Nephron (organoid): ENCODE measurements around the gene DGKI.

Experiments
- H3K27ac Mint-ChIP-seq, 3 experiments: 2 replicates each; pipeline ENCODE4 v1.8.0; 2020; ENCODE audit warnings: mixed read lengths in 3 of 3, mild to moderate bottlenecking in 2 of 3, moderate library complexity in 1 of 3
- H3K27me3 Mint-ChIP-seq: 2 replicates; pipeline ENCODE4 v1.8.0; 2021; ENCODE audit warnings: low read depth, mild to moderate bottlenecking, moderate library complexity, mixed read lengths
- H3K36me3 Mint-ChIP-seq: 2 replicates; pipeline ENCODE4 v1.8.0; 2020; ENCODE audit warnings: low read depth, mixed read lengths
- H3K4me1 Mint-ChIP-seq: 2 replicates; pipeline ENCODE4 v1.8.0; 2020; ENCODE audit warnings: mixed read lengths
- H3K4me3 Mint-ChIP-seq, 3 experiments: 2 replicates each; pipeline ENCODE4 v1.8.0; 2020; ENCODE audit warnings: mild to moderate bottlenecking in 3 of 3, mixed read lengths in 3 of 3, moderate library complexity in 2 of 3
- H3K9me3 Mint-ChIP-seq: 2 replicates; pipeline ENCODE4 v1.8.0; 2020; ENCODE audit warnings: mixed read lengths
- TF ChIP-seq, protein P1 (sequence below), 3 experiments: fragments of 200-600 bp; sonication (generic); IDR thresholded peaks; one replicate each; pipeline ENCODE4 v1.5.0; 2021; ENCODE audit warnings: antibody characterized with exemption in 3 of 3; ENCODE audit not compliant: unreplicated experiment in 3 of 3

The DGKI gene

DNA sequence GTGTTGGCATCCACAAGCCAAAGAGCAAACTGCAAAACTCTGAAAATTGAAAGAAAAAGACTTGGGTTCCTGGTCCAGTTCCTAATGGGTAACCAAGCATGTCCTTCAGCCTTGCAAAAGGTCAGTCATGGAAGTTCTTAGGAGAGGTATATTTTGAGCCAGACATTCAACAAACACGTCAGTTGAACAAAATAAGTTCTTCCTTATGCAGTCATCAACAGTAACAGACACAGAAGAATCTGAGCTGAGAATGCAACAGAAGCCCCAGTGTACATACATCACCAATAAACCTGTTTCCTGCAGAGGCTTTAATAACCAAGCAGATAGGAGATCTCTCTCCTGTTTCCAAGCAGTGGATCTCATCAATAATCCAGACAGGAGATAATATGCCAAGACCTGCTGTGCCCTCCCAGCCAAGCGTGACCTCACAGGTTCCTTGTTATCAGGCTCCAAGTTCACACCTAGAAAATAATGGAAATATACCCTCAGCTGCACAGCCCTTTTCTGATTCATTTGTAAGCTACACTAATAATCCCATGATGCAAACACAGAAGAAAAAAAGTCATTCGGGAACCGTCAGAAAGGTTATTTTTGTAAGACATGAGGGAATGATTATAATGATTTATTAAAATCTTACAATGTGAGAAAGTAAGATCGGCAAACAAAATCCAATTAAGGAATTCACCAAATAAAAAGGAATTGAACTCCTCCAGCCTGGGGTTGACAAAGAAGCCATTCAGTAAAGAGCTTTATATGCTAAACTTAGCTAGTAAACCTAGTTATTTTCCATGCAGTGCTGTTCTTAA is 90.7 kb downstream of the DGKI start:
- Mint-ChIP-seq H3K27ac (no peak overlapping the region), H3K4me3 (no peak overlapping the region), H3K9me3 (no peaks in the 10 kb centered on the region), H3K4me1 (peaks cover 13% of the 10 kb centered on the region), H3K27me3 (peaks cover 18% of the 10 kb centered on the region), H3K36me3 (no peaks in the 10 kb centered on the region)
- TF ChIP-seq, protein P1, sequence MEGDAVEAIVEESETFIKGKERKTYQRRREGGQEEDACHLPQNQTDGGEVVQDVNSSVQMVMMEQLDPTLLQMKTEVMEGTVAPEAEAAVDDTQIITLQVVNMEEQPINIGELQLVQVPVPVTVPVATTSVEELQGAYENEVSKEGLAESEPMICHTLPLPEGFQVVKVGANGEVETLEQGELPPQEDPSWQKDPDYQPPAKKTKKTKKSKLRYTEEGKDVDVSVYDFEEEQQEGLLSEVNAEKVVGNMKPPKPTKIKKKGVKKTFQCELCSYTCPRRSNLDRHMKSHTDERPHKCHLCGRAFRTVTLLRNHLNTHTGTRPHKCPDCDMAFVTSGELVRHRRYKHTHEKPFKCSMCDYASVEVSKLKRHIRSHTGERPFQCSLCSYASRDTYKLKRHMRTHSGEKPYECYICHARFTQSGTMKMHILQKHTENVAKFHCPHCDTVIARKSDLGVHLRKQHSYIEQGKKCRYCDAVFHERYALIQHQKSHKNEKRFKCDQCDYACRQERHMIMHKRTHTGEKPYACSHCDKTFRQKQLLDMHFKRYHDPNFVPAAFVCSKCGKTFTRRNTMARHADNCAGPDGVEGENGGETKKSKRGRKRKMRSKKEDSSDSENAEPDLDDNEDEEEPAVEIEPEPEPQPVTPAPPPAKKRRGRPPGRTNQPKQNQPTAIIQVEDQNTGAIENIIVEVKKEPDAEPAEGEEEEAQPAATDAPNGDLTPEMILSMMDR (IDR thresholded peaks at IDR 0.05; ENCODE audit: unreplicated experiment in 3 of 3): no peak

DNA sequence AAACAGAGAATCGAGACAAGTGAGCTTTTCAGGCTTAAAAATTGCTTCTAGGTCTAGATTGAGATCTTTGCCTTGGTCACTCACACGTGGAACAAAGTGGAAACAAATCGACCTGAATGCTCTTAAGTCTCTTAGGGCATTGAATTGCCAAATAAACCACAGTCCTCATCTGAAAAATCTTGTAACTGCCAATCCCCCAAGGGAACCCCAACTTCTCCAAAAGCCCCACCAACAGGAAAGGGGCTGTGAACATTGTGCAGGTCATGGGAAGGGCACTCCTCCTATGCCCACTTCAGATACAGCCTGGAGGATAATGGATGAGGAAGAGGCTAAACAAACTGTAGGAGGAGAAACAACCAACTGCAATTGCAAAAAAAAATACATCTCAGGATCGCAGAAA is 91.3 kb downstream of the DGKI start:
- no peaks in the 10 kb centered on the region for H3K9me3 Mint-ChIP-seq
- H3K27me3 Mint-ChIP-seq: peaks cover 17% of the 10 kb centered on the region
- TF ChIP-seq, protein P1 (IDR thresholded peaks at IDR 0.05; ENCODE audit: unreplicated experiment in 3 of 3): no peak
- H3K4me3 Mint-ChIP-seq: no peak overlapping the region
- no peaks in the 10 kb centered on the region for H3K36me3 Mint-ChIP-seq
- peaks cover 13% of the 10 kb centered on the region for H3K4me1 Mint-ChIP-seq
- H3K27ac Mint-ChIP-seq: no peak overlapping the region

DNA sequence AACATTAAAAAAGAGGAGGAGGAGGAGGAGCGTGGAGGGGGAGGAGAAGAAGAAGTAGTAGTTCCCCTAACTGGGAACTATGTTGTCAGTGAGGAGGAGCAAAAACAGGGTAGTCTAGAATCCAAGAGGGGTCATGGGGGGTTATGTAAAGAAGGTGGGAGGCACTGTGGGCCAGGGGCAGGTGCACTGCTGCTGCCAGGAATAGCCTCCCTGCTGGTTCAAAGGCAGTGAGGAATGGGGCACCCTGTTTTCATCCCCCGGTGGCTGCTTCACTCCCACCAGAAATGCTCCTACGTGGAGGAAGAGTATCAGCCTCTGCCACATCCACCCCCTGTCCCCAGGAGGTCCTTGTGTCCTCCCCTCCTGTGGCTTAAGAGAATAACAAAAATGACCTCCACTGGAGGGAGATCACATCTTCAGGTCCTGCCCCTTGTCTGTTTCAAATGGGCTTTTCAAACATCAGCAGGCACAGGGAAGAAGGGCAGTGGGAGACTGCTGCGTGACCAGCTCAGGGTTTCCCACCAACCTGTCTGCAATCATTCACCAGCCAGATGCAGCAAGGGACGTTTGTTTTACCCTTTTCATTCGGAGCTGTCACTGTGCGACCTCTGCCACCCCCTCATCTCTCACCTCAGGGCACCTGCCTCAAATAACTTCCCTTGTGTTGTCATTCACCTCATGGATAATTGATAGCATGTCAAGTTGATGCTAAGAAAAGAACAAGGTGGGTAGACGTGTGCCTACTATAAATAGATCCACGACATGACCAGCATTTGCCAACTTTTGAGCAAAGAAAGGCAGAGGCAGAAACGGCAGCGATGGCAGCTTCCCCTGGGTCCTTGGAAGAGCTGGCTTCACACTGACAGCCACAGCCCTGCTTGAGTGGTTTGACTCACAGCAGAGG is 92.6 kb downstream of the DGKI start:
- peaks cover 13% of the 10 kb centered on the region for H3K4me1 Mint-ChIP-seq
- H3K27ac Mint-ChIP-seq: no peak overlapping the region
- TF ChIP-seq, protein P1 (IDR thresholded peaks at IDR 0.05; ENCODE audit: unreplicated experiment in 3 of 3): no peak
- H3K36me3 Mint-ChIP-seq: no peaks in the 10 kb centered on the region
- H3K4me3 Mint-ChIP-seq: peak overlapping the region in 1 of 3 experiments; percentile 29
- H3K9me3 Mint-ChIP-seq: no peaks in the 10 kb centered on the region
- H3K27me3 Mint-ChIP-seq: peaks cover 12% of the 10 kb centered on the region

DNA sequence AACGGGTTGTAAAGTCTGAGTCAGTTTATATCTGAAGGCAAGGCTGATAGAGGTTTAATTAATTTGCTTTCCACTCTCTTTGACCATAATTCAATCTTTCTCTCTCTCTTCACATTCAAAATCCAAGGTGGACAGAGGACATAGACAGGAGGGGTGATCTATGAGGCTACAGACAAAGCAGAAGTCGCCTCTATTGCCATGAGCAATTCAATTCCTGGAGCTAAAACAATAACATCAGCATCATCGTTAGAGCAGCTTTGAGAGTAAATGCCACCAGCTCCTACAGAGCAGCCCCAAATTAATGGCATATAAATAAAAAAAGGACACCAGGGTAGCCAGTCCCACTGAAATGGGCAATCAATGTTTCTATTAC is 93.2 kb downstream of the DGKI start:
- H3K4me1 Mint-ChIP-seq: peaks cover 13% of the 10 kb centered on the region
- TF ChIP-seq, protein P1 (IDR thresholded peaks at IDR 0.05; ENCODE audit: unreplicated experiment in 3 of 3): no peak
- H3K4me3 Mint-ChIP-seq: no peak overlapping the region
- H3K27me3 Mint-ChIP-seq: peaks cover 12% of the 10 kb centered on the region
- no peaks in the 10 kb centered on the region for H3K9me3 Mint-ChIP-seq
- H3K27ac Mint-ChIP-seq: no peak overlapping the region
- H3K36me3 Mint-ChIP-seq: no peaks in the 10 kb centered on the region

DNA sequence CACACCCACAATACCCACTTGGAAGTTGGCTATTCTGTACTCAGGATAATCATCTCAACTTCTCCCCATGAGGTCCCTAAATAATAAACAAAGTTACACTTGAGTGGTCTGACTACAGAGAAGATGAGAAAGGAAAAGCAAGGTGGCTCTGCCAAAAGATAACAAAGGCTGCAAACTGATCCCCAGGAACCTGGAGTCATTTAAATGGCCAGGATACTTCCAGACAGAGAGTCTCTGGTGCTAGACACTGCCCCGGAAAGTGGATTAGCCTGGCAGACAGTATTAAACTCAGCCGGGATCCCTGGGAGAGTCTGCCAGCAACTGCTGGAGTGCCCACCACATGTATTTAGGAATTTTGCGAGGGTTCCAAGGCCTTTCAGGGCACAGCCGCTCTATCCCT is 93.7 kb downstream of the DGKI start:
- Mint-ChIP-seq H3K36me3 (no peaks in the 10 kb centered on the region), H3K27me3 (peaks cover 12% of the 10 kb centered on the region), H3K27ac (no peak overlapping the region), H3K4me1 (peaks cover 13% of the 10 kb centered on the region), H3K9me3 (no peaks in the 10 kb centered on the region), H3K4me3 (no peak overlapping the region)
- TF ChIP-seq, protein P1 (IDR thresholded peaks at IDR 0.05; ENCODE audit: unreplicated experiment in 3 of 3): no peak
